Osteoblast (primary cell): Measurements from ENCODE around the gene JMJD6. TPM values are rescaled to one million over a fixed set of nuclear protein-coding genes. Genes with fewer than 3 reads are reported as not detected.

Experiments used
- DNase-seq: peaks from one replicate; pipeline ENCODE4 v3.0.0; 2011; ENCODE audit warnings: low spot score, mixed read lengths; ENCODE audit not compliant: insufficient read length; ENCODE audit errors: missing footprints
- H2AFZ ChIP-seq: 2 replicates; pipeline ENCODE4 v1.6.0; 2011; ENCODE audit warnings: mild to moderate bottlenecking, low read length
- H3K27ac ChIP-seq: 2 replicates; pipeline ENCODE4 v1.5.1; 2011; ENCODE audit warnings: mild to moderate bottlenecking, low read depth, low read length, moderate library complexity
- H3K27me3 ChIP-seq: 2 replicates; pipeline ENCODE4 v1.6.0; 2012; ENCODE audit warnings: mild to moderate bottlenecking, control low read depth, inconsistent platforms, low read length, moderate library complexity; ENCODE audit not compliant: insufficient read depth
- H3K36me3 ChIP-seq: 2 replicates; pipeline ENCODE4 v1.5.1; 2011; ENCODE audit warnings: mild to moderate bottlenecking, low read length, control low read depth, moderate library complexity; ENCODE audit not compliant: insufficient read depth
- H3K4me1 ChIP-seq: 2 replicates; pipeline ENCODE4 v1.5.1; 2011; ENCODE audit warnings: mild to moderate bottlenecking, low read length, control low read depth, moderate library complexity; ENCODE audit not compliant: insufficient read depth
- H3K4me2 ChIP-seq: 2 replicates; pipeline ENCODE4 v1.6.0; 2011; ENCODE audit warnings: mild to moderate bottlenecking, low read length; ENCODE audit not compliant: insufficient read depth
- H3K4me3 ChIP-seq: fragments of 200-600 bp; sonication (generic); 3 replicates; pipeline ENCODE4 v1.5.1; 2012; ENCODE audit warnings: mild to moderate bottlenecking, low read length, inconsistent platforms; ENCODE audit not compliant: insufficient read depth
- H3K79me2 ChIP-seq: 2 replicates; pipeline ENCODE4 v1.6.0; 2012; ENCODE audit warnings: mild to moderate bottlenecking, low read length, control low read depth, inconsistent platforms; ENCODE audit not compliant: insufficient read depth
- H3K9me3 ChIP-seq: 2 replicates; pipeline ENCODE4 v1.5.1; 2011; ENCODE audit warnings: low read depth, low read length, control low read depth
- H4K20me1 ChIP-seq: 2 replicates; pipeline ENCODE4 v1.6.0; 2012; ENCODE audit warnings: mild to moderate bottlenecking, low read length, control low read depth; ENCODE audit not compliant: insufficient read depth
- total RNA-seq: library from RNA; depleted of rRNA; stranded (reverse); fragments of >200 nt; gene quantifications from 2 replicates; pipeline ENCODE4 v1.2.3, GENCODE V29; 2012
- TF ChIP-seq, protein P1 (sequence below): IDR thresholded peaks from 2 replicates; pipeline ENCODE4 v1.5.1; 2011; ENCODE audit warnings: mild to moderate bottlenecking, low read depth, low read length, moderate library complexity; ENCODE audit errors: extremely low read depth

JMJD6 gene
- total RNA-seq, 1 donor, result 18.8 TPM

DNA sequence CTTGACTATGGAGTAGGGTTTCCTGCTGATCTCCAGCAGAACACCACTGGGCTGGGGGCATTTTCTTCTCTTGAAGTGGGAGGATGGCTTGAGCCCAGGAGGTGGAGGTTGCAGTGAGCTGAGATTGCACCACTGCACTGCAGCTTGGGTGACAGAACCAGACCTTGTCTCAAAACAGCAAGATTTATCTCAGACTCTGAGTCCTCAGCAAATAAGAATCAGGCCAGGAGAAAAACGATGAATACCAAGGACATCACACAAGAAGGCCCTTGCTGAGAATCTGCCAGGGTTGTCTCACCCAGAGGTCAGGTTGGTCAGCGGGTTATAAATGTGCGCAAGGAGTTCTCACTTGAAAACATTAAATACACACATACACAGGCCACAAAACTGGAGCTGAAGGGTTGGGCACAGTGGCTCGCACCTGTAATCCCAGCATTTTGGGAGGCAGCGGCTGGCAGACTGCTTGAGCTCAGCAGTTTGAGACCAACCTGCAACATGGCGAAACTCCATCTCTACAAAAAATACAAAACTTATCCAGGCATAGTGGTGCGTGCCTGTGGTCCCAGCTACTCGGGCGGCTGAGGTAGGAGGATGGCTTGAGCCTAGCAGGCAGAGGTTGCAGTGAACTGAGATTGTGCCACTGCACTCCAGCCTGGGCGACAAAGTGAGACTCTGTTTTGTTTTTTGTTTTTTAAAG, 23.3 kb downstream of the JMJD6 start:
- Histone ChIP-seq H2AFZ (no peak overlapping the region), H3K27ac (no peak overlapping the region), H4K20me1 (peaks cover 73% of the 10 kb centered on the region), H3K4me3 (no peak overlapping the region), H3K27me3 (no peaks in the 10 kb centered on the region), H3K36me3 (peaks cover 11% of the 10 kb centered on the region), H3K4me2 (no peak overlapping the region), H3K79me2 (peaks cover 97% of the 10 kb centered on the region), H3K9me3 (no peaks in the 10 kb centered on the region), H3K4me1 (peaks cover 36% of the 10 kb centered on the region)
- no peak for DNase-seq
- TF ChIP-seq, protein P1, sequence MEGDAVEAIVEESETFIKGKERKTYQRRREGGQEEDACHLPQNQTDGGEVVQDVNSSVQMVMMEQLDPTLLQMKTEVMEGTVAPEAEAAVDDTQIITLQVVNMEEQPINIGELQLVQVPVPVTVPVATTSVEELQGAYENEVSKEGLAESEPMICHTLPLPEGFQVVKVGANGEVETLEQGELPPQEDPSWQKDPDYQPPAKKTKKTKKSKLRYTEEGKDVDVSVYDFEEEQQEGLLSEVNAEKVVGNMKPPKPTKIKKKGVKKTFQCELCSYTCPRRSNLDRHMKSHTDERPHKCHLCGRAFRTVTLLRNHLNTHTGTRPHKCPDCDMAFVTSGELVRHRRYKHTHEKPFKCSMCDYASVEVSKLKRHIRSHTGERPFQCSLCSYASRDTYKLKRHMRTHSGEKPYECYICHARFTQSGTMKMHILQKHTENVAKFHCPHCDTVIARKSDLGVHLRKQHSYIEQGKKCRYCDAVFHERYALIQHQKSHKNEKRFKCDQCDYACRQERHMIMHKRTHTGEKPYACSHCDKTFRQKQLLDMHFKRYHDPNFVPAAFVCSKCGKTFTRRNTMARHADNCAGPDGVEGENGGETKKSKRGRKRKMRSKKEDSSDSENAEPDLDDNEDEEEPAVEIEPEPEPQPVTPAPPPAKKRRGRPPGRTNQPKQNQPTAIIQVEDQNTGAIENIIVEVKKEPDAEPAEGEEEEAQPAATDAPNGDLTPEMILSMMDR, result no peak

DNA sequence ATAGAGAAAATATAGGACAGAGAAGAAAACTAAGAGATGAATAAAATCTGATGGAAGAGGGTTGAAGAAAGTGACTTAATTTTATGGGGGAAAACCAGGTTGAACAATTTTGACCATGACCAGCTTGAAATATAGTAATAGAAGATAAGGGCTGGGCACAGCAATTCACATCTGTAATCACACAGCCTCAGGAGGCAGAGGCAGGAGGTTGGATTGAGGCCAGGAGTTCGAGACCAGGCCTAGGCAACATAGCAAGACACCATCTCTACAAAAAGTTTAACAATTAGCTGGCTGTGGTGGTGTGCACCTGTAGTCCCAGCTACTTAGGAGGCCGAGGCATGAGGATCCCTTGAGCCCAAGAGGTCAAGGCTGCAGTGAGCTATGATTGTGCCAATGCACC, 24.3 kb downstream of the JMJD6 start:
- no peak overlapping the region for H3K4me2 ChIP-seq
- H3K27me3 ChIP-seq, result no peaks in the 10 kb centered on the region
- peak overlapping the region; percentile 91 for H3K27ac ChIP-seq

DNA sequence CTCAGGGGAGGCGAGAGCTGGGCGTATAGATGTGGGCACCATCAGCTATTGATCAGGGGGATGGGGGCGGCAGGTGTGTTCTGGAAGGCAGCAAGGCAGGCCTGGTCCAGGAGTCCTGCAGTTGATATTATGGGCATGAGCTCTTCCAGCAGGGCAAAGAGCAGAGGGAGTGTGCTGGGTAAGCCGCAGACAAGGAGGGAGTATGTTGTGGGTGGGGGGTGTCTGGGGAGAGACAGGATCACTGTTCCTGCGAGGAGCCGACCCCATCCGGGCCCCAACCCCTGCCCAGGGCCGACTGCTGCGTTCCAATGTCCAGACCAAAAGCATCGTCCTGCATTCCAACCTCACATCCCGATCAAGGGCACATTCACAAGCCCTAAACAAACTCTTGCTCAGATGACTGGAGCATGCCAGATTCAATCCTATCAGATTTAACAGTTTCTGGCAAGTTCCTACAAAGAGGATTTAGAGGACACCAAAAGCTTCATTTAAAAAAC, 24.9 kb downstream of the JMJD6 start:
- H3K79me2 ChIP-seq, result peaks cover 97% of the 10 kb centered on the region
- no peaks in the 10 kb centered on the region for H3K27me3 ChIP-seq
- peaks cover 6% of the 10 kb centered on the region for H3K36me3 ChIP-seq
- TF ChIP-seq, protein P1, result no peak
- H4K20me1 ChIP-seq, result peaks cover 78% of the 10 kb centered on the region
- no peaks in the 10 kb centered on the region for H3K9me3 ChIP-seq
- DNase-seq, result peak; percentile 76
- H3K4me2 ChIP-seq, result peak overlapping the region; percentile 65
- H3K4me3 ChIP-seq, result no peak overlapping the region
- H3K27ac ChIP-seq, result peak overlapping the region; percentile 91
- no peak overlapping the region for H2AFZ ChIP-seq
- peaks cover 45% of the 10 kb centered on the region for H3K4me1 ChIP-seq

More for the DNA sequence above, 24.3 kb downstream of the JMJD6 start:
- Histone ChIP-seq H3K79me2 (peaks cover 97% of the 10 kb centered on the region), H4K20me1 (peaks cover 76% of the 10 kb centered on the region), H2AFZ (no peak overlapping the region), H3K9me3 (no peaks in the 10 kb centered on the region), H3K4me3 (no peak overlapping the region), H3K36me3 (peaks cover 10% of the 10 kb centered on the region), H3K4me1 (peaks cover 41% of the 10 kb centered on the region)
- DNase-seq, result no peak
- TF ChIP-seq, protein P1, result no peak

DNA sequence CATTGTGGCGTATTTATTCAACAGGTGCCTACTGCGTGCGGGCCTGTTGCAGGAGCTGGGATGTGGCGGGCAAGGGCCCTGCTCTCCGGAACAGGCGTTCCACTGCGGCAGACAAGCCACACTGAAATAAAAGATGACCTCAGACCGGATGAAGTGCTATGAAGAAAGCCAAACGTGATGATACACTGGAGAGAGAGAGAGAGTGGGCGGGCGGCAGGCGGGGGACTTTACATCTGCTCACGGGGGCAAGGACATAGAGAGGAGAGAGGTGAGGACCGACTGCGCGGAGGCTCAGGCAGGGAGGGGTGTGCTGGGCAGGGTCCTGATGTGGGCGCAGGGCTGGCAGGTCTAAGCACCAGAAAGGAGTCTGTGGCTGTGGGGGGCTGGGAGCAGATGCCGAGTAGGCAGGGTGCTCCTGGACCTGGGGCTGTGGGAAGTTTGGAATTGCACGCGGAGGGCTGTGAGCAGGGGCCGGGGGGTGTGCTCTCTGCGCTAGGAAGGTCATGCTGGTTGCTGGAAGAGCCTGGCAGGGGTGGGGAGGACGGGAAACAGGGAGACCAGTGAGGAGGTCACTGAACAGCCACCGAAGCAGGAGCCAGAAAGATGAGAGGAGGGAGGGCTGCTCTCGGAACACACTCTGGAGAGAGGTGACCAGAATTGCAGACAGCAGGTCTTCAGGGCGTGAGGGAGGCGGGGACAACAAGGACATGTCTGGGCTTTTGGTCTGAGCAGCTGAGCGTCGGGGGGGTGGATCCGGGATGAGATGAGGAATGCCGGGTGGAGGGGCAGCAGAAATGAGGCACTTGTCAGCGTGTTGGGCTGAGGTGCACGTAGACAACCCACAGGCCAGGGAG, 25.6 kb downstream of the JMJD6 start:
- Histone ChIP-seq H3K9me3 (no peaks in the 10 kb centered on the region), H3K4me1 (peaks cover 45% of the 10 kb centered on the region), H2AFZ (peak overlapping the region; percentile 66), H3K4me2 (peak overlapping the region; percentile 65), H3K27ac (peak overlapping the region; percentile 91), H3K36me3 (peaks cover 5% of the 10 kb centered on the region), H3K27me3 (no peaks in the 10 kb centered on the region), H3K79me2 (peaks cover 97% of the 10 kb centered on the region), H4K20me1 (peaks cover 78% of the 10 kb centered on the region), H3K4me3 (peak overlapping the region; percentile 54)
- DNase-seq, result peak; percentile 98
- TF ChIP-seq, protein P1, result no peak
